AG09319 (cell line): ENCODE measurements around the gene KRT3.

Source experiments
- DNase-seq: peaks from one replicate; pipeline ENCODE4 v3.0.0-alpha.2; 2010; ENCODE audit warnings: low read depth; ENCODE audit errors: extremely low read depth
- TF ChIP-seq, protein P1 (sequence below): IDR thresholded peaks from 2 replicates; pipeline ENCODE4 v1.5.1; 2011; ENCODE audit warnings: low read depth, mild to moderate bottlenecking, inconsistent platforms, low read length, moderate library complexity

KRT3 gene

DNA sequence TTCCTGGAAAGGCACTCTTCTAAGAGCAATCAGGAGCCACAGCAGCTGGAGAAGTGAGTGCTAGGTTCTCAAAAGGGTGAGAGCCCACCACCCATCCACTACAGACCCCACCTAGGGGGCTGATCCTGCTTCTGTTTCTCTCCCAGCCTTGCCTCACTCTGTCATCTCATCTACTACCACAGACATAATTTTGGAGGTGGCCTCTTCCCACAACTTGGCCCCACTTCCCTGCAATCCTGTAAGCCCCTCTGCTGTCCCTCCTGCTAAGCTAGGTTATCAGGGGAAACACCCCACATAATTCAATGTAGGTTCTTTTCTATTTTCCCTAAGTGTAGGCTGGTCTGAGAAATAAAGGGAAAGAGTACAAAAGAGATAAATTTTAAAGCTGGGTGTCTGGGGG lies 35.3 kb downstream of the KRT3 start:
- DNase-seq: no peak
- TF ChIP-seq, protein P1, sequence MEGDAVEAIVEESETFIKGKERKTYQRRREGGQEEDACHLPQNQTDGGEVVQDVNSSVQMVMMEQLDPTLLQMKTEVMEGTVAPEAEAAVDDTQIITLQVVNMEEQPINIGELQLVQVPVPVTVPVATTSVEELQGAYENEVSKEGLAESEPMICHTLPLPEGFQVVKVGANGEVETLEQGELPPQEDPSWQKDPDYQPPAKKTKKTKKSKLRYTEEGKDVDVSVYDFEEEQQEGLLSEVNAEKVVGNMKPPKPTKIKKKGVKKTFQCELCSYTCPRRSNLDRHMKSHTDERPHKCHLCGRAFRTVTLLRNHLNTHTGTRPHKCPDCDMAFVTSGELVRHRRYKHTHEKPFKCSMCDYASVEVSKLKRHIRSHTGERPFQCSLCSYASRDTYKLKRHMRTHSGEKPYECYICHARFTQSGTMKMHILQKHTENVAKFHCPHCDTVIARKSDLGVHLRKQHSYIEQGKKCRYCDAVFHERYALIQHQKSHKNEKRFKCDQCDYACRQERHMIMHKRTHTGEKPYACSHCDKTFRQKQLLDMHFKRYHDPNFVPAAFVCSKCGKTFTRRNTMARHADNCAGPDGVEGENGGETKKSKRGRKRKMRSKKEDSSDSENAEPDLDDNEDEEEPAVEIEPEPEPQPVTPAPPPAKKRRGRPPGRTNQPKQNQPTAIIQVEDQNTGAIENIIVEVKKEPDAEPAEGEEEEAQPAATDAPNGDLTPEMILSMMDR: no peak

GRCh38 chr12:52759695-52760094 lies 36.2 kb downstream of the KRT3 start:
- DNase-seq: no peak
- TF ChIP-seq, protein P1: no peak

GRCh38 chr12:52759218-52759617 lies 36.7 kb downstream of the KRT3 start:
- TF ChIP-seq, protein P1: no peak
- no peak for DNase-seq

DNA sequence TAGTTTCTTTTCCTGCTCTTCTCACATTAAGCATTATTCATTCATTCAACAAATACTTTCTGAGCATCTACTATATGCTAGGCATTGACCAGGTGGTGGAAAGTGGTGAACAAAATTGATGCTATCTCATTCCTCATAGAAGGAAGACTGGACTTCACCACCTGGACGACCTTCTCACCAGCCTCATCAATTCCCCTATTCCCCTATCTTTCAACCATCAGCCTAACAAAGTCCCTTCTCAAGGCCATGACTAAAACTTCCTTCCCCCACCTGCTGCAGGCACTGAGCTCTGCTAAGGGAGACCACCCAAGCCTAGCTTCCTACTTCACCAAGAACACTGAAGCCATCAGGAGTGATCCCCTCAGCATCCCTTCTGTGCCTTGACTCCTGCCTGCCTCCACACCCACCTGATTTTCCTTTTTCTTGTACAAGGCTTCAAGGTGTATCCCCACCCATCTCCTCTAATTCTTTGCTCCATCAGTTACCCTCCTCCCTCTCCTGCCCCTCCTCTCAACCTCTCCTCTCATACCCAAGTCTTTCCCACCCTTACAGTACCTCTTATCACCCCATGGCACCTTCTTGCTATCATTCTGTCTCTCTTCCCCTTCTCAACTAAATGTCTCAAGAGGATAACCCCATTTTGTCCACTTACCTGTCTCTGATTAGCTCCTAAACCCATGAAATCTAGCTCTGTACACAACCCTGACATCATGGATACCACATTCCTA lies 38.3 kb downstream of the KRT3 start:
- TF ChIP-seq, protein P1: no peak
- DNase-seq: no peak

DNA sequence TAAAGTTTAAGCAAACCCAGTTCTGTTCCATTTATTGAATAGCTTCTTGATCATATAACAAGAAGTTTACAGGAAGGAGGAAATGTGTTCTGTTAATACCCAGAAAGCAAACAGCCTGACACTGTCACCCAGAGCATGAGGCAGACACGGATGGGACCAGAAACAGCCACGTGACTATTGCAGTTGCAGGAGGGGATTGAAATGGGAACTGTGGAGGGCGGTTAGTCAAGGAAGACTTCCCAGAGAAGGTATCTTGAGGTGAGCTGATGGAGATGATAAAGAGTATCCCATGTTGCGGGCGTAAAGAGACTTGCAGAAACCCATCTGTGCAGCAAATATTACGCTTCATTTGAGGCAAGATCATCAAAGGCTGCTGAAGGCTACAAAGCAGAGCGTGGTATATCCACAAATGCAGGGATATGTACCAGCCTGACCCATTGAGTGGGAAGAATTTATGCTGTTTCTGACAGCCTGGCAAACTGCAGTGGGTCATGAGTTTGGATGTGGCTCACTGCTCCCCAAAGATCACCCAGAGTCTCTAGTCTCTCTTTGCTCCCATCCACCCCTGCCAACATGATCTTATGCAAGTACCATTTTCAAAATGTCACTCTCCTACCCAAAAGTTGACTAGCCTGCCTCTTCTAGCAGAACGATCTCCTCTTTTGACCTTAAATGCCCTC lies 39.5 kb downstream of the KRT3 start:
- no peak for DNase-seq
- TF ChIP-seq, protein P1: no peak

- DNase-seq: no peak
- TF ChIP-seq, protein P1: no peak
These were observed 40.4 kb downstream of the KRT3 start for GRCh38 chr12:52755533-52755932.

DNA sequence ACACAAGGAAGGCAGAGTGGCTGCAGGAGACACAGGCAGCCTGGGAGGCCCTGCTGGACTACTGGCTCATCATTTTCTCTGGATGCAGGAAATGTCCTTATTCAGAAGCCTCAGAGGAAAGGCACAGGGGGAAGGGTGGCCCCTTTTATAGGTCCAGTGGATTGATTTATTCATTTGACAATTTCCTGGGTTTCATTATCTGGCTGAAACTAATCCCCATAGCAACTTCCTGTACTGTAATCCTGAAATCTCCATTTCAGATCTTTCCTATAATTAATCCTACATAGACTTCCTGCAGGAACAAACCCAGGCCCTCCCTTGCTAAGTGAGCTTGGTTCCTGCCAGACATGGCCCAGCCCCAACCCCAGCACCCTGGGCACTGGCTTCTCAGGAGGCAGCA lies 41.8 kb downstream of the KRT3 start:
- no peak for DNase-seq
- TF ChIP-seq, protein P1: no peak
